NB4 (cell line): ENCODE data around the gene DNMBP.

ENCODE experiments used
- CTCF ChIP-seq: IDR thresholded peaks from one replicate; pipeline ENCODE4 v1.5.1; 2012; ENCODE audit warnings: low read depth, low read length
- MAX ChIP-seq: IDR thresholded peaks from 2 replicates; pipeline ENCODE4 v1.6.1; 2011; ENCODE audit warnings: low read depth, low read length
- MYC ChIP-seq: IDR thresholded peaks from 2 replicates; pipeline ENCODE4 v1.6.1; 2011; ENCODE audit warnings: low read depth, low read length
- POLR2A ChIP-seq: IDR thresholded peaks from 2 replicates; pipeline ENCODE4 v1.6.1; 2011; ENCODE audit warnings: mild to moderate bottlenecking; ENCODE audit not compliant: insufficient read length; ENCODE audit errors: extremely low read depth

- TF ChIP-seq CTCF (no peak), MAX (no peak), POLR2A (no peak), MYC (no peak)
Observed at GRCh38 chr10:99888622-99889021, 121.1 kb downstream of the DNMBP start.
